ENCODE measurements around the gene SERINC5. TPM values are rescaled to one million over a fixed set of nuclear protein-coding genes. Genes with fewer than 3 reads are reported as not detected.
A peak's percentile ranks its signal among the peaks of the same experiment; 100 is the strongest.
"Not testable (repeated sequence)": the region's sequence is repeated elsewhere in the genome, so short reads cannot be mapped to it uniquely, and the experiment has no call there.

The SERINC5 gene
- polyA plus RNA-seq, 4 donors = 51.9 to 60.6 (median 54.9) TPM

DNA sequence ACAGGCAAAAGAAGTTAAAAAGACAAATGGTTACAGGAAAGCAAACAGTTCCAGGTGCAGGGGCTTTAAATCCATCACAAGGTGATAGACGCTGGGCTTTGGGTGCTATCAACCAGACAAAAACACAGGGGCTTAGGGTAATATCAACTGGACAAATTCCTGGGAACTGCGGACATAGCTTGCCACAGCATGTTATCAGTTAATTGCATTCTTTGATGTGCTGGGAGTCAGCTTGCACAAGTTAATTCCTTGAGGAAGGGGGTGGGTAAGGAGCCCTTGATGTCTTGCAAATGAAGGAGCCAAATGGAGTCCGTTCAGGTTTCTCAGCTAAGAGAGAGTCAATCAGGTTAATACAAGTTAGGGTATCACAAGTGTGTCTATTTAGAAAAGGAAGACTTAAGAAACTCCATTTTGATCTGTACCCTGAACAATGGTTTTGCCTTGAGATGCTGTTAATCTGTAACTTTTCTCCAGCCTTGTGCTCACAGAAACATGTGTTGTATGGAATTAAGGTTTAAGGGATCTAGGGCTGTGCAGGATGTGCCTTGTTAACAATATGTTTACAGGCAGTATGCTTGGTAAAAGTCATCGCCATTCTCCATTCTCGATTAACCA, 144.4 kb downstream of the SERINC5 start:
- DNase-seq (ENCODE audit: low read depth in 4 of 4, low spot score in 3 of 4) = not testable (repeated sequence)

DNA sequence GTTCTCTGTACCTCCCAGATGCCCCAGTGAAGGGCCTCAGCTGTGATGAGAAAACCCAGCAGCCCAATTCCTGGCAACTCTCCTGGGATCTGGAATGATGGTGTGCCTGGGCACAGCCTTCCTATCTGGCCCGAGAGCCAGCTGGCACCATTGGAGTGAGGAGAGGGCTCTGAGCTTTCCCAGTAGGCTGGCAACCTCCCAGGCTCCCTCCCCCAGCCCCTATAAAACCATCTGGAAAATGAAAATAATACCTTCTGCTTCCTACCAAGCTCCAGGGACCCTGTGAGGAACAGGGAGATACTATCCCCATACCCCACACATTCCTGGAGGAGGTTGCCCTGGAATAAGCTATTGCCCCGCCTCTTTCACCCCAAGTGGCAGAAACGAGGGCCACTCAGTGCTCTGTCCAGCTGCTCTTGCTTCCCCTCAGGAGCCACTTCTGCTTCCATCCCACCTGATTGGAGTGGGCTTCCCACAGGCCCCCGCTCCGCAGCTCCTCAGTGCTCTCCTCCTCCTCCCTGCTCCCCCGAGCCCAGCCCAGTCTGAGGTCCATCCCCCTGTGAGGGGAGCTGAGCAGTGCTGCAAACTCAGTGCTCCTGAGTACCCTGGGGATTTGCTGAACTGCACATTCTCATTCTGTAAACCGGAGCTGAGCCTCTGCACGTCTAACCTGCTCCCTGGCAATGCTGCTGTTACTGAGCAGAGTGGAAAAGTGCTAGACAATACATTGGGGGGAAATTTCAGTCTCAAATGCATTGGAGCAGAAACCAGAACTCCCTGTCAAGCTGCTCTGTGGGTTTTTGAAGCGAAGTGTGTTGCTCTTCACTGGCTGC, 146.0 kb downstream of the SERINC5 start:
- DNase-seq (ENCODE audit: low read depth in 4 of 4, low spot score in 3 of 4) = no peak

DNA sequence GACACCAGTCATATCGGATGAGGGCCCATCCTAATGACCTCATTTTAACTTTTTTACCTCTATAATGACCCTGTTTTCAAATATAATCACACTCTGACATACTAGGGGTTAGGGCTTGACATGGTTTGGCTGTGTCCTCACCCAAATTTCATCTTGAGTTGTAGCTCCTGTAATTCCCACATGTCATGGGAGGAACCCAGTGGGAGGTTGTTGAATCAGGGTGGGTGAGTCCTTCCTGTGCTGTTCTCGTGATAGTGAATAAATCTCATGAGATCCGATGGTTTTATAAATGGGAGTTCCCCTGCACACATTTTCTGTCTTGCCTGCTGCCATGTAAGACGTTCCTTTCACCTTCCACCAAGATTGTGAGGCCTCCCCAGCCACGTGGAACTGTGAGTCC, 148.9 kb downstream of the SERINC5 start:
- DNase-seq (ENCODE audit: low read depth in 4 of 4, low spot score in 3 of 4) = no peak

- DNase-seq (ENCODE audit: low read depth in 4 of 4, low spot score in 3 of 4) = no peak
These were observed 150.0 kb downstream of the SERINC5 start for GRCh38 chr5:80105698-80106439.

- DNase-seq (ENCODE audit: low read depth in 4 of 4, low spot score in 3 of 4) = no peak
These were observed 152.5 kb downstream of the SERINC5 start for GRCh38 chr5:80103371-80103770.

DNA sequence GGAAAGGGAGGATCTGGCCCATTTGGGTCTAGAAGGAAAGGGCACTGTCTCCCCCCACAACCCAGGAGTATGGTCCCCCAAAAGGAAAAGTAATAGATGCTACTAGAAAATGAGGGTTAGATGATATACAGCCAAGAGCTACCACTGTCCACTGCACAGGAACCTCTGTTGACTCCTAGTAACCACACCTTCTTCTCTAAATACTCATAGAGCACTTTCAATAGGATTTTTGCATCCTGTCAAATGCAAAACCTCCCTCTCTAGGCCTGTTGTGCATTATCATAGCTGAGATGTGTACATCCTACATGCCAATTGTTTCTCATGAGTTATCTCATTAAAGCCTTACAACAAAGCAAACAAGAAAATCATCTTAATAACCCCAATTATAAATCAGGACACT, 153.9 kb downstream of the SERINC5 start:
- no peak for DNase-seq (ENCODE audit: low read depth in 4 of 4, low spot score in 3 of 4)

DNA sequence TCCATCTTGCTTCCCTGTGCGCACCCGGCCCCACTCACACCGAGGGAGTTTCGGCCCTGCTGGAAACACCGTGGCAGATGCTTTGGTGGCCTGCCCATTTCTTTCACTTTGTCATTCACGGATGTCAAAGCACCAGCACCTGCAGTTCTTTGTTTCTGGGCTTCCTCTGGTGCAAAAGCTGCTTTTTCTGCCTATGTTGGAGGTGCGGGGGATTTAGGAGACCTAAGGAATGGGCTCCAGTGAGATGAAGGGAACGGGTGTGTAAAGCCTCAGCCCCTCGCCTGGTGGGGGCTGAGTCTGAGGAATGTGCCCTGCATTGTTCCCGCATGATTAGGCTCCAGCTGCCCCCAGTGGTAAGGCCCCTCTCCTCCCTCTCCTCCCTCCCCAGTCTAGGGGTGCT, 158.4 kb downstream of the SERINC5 start:
- no peak for DNase-seq (ENCODE audit: low read depth in 4 of 4, low spot score in 3 of 4)

DNA sequence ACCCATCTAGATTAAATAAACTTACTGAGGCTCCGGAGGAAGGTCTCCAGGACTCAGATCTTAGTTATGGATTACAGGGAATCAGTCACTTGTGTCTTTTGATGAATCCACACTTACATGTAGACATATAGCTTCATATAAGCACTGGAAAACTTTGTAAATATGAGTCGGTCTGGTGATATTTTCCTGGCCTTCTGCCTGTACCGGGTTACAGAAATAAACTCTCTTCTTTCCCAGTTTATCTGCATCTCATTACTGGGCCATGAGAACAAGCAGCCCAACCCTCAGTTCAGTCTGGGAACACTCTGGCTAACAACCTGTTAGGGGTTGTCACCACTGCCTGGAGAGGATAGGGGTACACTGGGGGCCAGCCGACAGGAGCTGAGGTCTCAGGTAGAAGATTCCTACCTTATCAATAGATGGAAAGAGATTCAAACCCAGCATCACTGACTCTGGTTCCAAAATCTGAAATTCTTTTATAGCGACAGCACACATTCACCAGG, 161.6 kb downstream of the SERINC5 start:
- no peak for DNase-seq (ENCODE audit: low read depth in 4 of 4, low spot score in 3 of 4)

GRCh38 chr5:80093796-80094195, 162.1 kb downstream of the SERINC5 start:
- DNase-seq (ENCODE audit: low read depth in 4 of 4, low spot score in 3 of 4) = no peak

DNA sequence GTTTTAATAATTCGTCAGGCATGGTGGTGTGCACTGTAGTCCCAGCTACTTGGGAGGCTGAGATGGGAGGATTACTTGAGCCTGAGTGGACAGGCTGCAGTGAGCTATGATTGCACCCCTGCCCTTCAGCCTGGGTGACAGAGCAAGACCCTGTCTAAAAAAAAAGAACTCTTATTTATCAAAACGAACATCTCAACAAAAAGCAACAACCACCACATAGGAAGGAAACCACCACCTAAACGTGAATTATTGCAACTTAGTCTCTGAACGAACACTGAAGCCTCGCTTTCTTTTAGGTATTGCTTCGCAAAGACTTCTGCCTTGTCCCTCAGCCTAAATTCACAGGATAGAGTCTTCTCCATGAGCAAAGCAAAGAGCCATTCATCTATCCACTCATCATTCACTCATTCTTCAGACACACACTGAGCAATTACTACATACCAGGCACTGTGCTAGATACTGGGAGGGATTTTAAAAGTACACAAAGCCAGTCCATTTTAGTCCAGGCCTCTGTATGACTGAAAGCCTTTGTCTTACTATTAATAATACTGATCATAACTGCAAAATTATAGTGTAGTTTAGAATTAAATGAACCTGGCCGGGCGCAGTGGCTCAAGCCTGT, 163.3 kb downstream of the SERINC5 start:
- DNase-seq (ENCODE audit: low read depth in 4 of 4, low spot score in 3 of 4) = no peak

GRCh38 chr5:80091792-80092192, 164.1 kb downstream of the SERINC5 start:
- DNase-seq (ENCODE audit: low read depth in 4 of 4, low spot score in 3 of 4) = peak in 1 of 4 donors; percentile 45

DNA sequence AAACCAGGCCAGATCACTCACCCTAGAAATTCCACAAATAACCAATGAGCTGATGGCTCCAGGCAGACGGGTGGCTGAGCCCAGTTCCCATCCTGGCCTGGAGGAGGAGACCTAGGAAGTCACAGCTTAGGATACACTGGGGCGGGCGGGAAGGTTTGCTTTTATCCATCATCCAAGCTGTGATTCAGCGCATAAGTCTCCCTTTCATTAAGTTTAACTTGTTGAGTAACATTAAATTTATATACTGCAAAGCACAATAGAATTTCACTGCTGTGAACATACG, 165.0 kb downstream of the SERINC5 start:
- no peak for DNase-seq (ENCODE audit: low read depth in 4 of 4, low spot score in 3 of 4)

- DNase-seq (ENCODE audit: low read depth in 4 of 4, low spot score in 3 of 4) = peak in 1 of 4 donors; percentile 56
These were observed 172.6 kb downstream of the SERINC5 start for GRCh38 chr5:80083101-80083890.

DNA sequence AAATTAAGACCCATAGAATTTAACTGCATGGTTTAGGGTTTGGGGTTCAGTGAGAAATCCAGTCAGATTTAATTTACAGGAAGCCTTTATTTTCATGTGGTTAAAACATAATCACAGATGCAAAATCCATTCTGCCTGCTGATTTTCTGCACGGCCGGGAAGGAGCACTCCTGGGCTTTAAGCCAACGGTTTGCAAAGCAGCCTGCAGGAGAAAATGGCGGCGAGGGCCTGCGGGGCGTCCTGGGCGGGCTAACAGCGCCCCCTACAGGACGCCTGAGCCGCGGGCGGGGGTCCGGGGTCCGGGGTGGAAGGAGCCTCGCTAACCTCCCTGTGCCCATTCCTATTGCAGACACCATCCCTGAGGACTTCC, 173.1 kb downstream of the SERINC5 start:
- peak in 3 of 4 donors; percentile 65 to 68 (median 67) for DNase-seq (ENCODE audit: low read depth in 4 of 4, low spot score in 3 of 4)

DNA sequence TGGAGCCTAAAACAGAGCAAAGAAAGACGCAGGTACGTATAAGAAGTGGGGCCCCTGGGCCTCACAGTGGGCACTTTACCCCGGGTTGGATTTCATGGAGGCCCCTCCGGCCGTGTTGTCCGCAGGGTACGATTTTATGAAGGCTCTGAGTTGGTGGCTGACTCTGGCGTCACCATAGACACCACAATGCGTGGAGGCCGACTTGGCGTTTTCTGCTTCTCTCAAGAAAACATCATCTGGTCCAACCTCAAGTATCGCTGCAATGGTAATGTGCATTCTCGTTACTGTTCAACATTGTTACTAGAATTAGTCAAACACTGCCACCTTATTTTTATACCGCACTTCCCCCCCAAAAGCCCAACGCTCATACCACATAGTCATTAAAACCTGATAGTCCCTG, 173.6 kb downstream of the SERINC5 start:
- DNase-seq (ENCODE audit: low read depth in 4 of 4, low spot score in 3 of 4) = no peak

- DNase-seq (ENCODE audit: low read depth in 4 of 4, low spot score in 3 of 4) = no peak
These were observed 176.9 kb downstream of the SERINC5 start for GRCh38 chr5:80078921-80079320.

DNA sequence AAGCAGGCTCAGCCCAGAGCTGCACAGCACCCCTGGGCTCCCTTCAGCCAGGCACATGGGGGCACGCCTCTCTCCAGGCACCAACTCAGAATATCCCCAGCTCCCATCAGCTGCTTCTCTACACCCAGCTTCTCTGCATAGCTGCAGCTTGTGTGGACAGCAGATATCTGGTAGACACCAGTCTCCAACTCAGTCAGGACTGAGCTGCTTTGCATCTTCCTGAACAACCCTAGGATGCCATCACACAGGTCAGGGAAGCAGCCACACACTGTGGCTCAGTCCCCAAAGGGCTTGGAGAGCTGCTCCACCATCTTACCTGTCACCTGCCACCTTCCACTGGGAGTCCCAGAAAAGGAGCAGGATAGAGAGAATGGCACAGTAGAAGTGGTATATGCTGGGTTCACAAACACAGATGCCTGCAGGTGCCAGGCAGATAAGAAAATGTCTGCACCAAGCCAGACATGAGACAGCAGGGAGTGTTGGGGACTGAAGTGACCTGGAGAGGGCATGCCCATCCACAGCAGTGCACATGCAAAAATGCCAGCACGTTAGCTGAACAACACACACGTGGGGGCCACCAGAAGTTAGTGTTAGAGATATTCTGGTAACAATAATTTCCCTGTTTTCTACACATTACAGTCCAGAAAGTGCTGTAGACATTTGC, 178.7 kb downstream of the SERINC5 start:
- no peak for DNase-seq (ENCODE audit: low read depth in 4 of 4, low spot score in 3 of 4)

GRCh38 chr5:80076131-80077050, 179.5 kb downstream of the SERINC5 start:
- DNase-seq (ENCODE audit: low read depth in 4 of 4, low spot score in 3 of 4) = no peak

Measured in right renal pelvis (tissue), 4 donors.